GM20000 (cell line): Measurements from ENCODE around the gene NOLC1.

Experiments
- DNase-seq: peaks from one replicate; pipeline ENCODE4 v3.0.0; 2012; ENCODE audit warnings: low spot score
- TF ChIP-seq, protein P1 (sequence below): IDR thresholded peaks from 2 replicates; pipeline ENCODE4 v1.5.1; 2012; ENCODE audit warnings: mild to moderate bottlenecking, control low read depth; ENCODE audit errors: extremely low read depth, missing control alignments

The NOLC1 gene

DNA sequence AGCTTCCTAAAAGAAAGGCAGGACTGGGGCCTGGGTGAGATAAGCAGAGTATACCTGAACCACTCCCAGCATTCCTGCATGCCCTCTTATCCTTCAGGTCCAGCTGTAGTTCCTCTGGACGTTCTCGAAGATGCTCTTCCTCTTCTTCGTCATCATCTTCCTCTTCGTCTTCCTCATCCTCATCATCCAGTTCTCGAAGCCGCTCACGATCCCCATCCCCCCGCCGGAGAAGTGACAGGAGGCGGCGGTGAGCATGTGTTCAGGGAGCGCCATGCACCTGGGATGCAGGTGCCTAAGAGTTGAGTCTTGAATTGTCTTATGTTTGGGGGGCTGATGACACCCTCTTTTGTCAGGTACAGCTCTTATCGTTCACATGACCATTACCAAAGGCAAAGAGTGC lies 3.9 kb upstream of the NOLC1 start:
- TF ChIP-seq, protein P1, sequence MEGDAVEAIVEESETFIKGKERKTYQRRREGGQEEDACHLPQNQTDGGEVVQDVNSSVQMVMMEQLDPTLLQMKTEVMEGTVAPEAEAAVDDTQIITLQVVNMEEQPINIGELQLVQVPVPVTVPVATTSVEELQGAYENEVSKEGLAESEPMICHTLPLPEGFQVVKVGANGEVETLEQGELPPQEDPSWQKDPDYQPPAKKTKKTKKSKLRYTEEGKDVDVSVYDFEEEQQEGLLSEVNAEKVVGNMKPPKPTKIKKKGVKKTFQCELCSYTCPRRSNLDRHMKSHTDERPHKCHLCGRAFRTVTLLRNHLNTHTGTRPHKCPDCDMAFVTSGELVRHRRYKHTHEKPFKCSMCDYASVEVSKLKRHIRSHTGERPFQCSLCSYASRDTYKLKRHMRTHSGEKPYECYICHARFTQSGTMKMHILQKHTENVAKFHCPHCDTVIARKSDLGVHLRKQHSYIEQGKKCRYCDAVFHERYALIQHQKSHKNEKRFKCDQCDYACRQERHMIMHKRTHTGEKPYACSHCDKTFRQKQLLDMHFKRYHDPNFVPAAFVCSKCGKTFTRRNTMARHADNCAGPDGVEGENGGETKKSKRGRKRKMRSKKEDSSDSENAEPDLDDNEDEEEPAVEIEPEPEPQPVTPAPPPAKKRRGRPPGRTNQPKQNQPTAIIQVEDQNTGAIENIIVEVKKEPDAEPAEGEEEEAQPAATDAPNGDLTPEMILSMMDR = no peak
- DNase-seq = no peak

DNA sequence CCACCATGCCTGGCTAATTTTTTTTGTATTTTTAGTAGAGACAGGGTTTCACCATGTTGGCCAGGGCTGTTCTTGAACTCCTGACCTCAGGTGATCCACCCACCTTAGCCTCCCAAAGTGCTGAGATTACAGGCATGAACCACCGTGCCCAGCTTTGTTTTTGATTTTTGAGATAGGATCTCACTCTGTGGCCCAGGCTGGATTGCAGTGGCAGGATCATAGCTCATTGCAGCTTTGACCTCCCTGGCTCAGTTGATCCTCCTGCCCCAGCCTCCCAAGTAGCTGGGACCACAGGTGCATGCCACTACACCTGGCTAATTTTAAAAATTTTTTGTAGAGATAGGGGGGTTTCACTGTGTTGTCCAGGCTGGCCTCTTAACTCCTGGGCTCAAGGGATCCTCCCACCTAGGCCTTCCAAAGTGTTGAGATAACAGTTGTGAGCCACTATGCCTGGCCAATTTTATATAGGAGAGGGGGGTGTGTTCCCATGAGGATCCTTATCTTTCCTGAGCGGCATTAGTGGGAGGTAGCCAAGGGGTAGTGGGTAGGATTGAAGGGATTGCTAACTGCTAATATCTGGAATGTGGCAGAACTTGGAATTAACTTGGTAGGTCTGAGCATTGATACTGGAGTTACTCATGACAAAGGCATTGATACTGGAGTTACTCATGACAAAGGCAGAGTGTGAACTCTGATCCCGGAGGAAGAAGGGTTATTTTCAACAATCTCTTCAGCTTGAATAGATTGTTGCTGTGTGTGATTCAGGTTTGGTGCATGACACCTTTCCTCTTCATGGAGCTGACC lies 1.0 kb upstream of the NOLC1 start:
- DNase-seq = no peak
- TF ChIP-seq, protein P1 = no peak

DNA sequence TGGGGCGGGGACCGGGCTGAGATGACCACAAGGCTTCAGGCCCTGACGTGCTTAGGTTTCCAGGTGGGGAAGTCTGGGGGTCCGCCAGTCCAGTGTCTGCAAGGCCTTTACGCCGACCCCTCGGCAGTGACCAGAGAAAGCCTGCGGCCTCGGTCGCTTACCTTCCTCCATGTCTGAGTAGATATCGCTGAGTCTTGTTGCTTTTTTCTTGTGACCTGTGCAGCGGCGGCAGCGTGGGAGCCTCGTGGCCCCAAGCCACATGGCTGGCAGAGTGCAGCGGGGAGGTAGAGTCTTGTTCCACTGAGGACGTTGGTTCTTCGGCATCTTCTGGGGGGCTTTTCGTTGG lies 329 bp downstream of the NOLC1 start:
- TF ChIP-seq, protein P1 = no peak
- DNase-seq = no peak

DNA sequence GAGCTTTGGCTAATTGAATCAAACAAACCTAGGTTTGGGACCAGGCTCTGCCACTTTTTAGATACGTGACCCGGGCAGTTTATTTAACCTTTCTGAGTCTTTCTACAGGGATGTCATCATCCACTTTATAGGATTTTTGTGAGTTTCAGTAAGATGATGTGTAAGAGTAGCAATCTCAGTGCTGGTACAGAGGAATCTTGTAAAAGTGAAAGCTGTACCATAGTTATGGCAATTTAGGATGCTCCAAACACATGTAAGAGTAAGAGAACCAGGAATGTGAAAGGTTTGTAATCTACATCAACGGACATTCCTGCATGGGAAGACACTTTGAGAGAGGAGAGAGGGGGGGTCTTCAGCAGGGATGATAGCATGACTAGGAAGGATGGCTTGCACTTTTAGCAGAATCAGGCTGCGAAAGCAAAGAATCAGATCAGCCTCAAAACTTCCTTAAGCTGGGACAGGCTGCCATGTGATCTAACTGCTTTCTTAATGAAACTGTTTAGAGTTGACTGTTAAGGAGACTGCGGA lies 968 bp downstream of the NOLC1 start:
- no peak for DNase-seq

DNA sequence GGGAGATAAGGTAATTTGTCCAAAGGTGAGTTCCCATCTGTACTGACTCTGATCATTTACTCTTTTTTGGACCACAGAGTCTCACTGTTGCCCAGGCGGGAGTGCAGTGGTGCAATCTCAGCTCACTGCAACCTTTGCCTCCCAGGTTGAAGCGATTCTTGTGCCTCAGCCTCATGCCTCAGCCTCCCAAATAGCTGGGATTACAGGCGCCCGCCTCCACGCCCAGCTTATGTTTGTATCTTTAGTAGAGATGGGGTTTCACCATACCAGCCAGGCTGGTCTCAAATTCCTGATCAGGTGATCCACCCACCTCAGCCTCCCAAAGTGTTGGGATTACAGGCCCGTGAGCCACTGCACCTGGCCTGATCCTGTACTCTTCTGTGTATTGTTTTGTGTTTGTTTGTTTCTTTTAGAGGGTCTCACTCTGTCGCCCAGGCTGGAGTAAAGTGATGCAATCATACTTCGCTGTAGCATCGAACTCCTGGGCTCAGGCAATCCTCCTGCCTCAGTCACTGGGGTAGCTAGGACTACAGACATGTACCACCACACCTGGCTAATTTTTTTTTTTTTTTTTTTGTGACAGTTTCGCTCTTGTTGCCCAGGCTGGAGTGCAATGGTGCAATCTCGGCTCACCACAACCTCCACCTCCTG lies 2.4 kb downstream of the NOLC1 start:
- no peak for DNase-seq
- TF ChIP-seq, protein P1 = no peak

More for the DNA sequence above, 968 bp downstream of the NOLC1 start:
- TF ChIP-seq, protein P1 = no peak

DNA sequence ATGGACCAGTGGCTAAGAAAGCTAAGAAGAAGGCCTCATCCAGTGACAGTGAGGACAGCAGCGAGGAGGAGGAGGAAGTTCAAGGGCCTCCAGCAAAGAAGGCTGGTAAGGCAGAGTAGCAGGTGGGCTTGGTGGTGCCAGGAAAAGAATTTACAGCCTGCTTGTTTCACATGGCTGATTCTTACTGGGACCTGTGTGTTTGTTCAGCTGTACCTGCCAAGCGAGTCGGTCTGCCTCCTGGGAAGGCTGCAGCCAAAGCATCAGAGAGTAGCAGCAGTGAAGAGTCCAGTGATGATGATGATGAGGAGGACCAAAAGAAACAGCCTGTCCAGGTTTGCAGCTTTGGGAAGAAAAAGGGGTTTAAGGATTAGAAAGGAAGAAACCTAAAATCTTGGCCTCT lies 5.0 kb downstream of the NOLC1 start:
- TF ChIP-seq, protein P1 = no peak
- DNase-seq = no peak

DNA sequence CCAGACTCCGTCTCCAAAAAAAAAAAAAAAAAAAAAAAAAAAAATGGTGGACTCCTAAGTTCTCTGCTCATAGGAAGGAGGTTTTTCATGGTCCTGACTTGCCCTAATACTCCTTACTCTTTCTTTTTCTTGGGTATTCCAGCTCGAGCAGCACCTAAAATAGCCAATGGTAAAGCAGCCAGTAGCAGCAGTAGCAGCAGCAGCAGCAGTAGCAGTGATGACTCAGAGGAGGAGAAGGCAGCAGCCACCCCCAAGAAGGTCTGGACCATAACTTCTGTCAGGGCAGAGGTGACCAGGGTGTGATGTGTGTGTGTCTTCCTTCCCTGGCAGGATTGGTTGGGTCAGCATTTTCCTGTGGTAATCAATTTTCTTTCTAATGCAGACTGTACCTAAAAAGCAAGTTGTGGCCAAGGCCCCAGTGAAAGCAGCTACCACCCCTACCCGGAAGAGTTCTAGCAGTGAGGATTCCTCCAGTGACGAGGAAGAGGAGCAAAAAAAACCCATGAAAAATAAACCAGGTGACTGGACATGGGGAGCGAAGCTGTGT lies 6.9 kb downstream of the NOLC1 start:
- TF ChIP-seq, protein P1 = no peak
- DNase-seq = no peak
